ENCODE measurements around the gene F2RL2.

GRCh38 chr5:76638479-76638878 is 15.3 kb upstream of the F2RL2 start:
- TF ChIP-seq CTCF (IDR thresholded peaks at IDR 0.05) (no peak), POLR2AphosphoS5 (IDR thresholded peaks at IDR 0.05; ENCODE audit: low read depth, low read length) (no peak), REST (IDR thresholded peaks at IDR 0.05; ENCODE audit: insufficient read depth in 1 of 2, low read depth in 2 of 2, low read length in 1 of 2) (no peak)
